ENCODE measurements around the gene TENM4. TPM values are rescaled to one million over a fixed set of nuclear protein-coding genes. Genes with fewer than 3 reads are reported as not detected.

The TENM4 gene
- total RNA-seq, 4 donors from 2014 or later: 0.02 to 0.82 (median 0.23) TPM

- intact Hi-C loops (cut with DNase I; ENCODE audit: low total_unique reads) (no loop called here), in situ Hi-C loops (cut with MboI; ENCODE audit: low sequenced_read_pairs in 4 of 4) (no loop called here)
- Histone ChIP-seq H3K27me3 (peaks cover 0 to 6% (median 5%) of the 10 kb centered on the region in 3 donors), H3K9me3 (no peaks in the 10 kb centered on the region), H3K36me3 (no peaks in the 10 kb centered on the region), H3K27ac (no peak overlapping the region), H3K4me3 (no peak overlapping the region), H3K4me1 (no peaks in the 10 kb centered on the region)
- DNase-seq (no peak), ATAC-seq (no peak)
- TF ChIP-seq CTCF (IDR thresholded peaks at IDR 0.05 in 4 of 5, conservative IDR thresholded peaks at IDR 0.05 in 1 of 5): no peak
- no peak for TF ChIP-seq POLR2A (IDR thresholded peaks at IDR 0.05)
Observed at GRCh38 chr11:79428406-79428805, 12.4 kb downstream of the TENM4 start.

- DNase-seq (no peak), ATAC-seq (no peak)
- no peaks in the 10 kb centered on the region for H3K36me3 ChIP-seq
- intact Hi-C loops (cut with DNase I; ENCODE audit: low total_unique reads) (no loop called here), in situ Hi-C loops (cut with MboI; ENCODE audit: low sequenced_read_pairs in 4 of 4) (no loop called here)
- no peak overlapping the region for H3K4me3 ChIP-seq
- no peak for TF ChIP-seq CTCF (IDR thresholded peaks at IDR 0.05 in 4 of 5, conservative IDR thresholded peaks at IDR 0.05 in 1 of 5)
- TF ChIP-seq POLR2A (IDR thresholded peaks at IDR 0.05): no peak
- H3K4me1 ChIP-seq: no peaks in the 10 kb centered on the region
- no peak overlapping the region for H3K27ac ChIP-seq
- H3K27me3 ChIP-seq: peaks cover 0 to under 1% (median under 1%) of the 10 kb centered on the region in 3 donors
- no peaks in the 10 kb centered on the region for H3K9me3 ChIP-seq
Observed at GRCh38 chr11:79427611-79428327, 13.1 kb downstream of the TENM4 start.

GRCh38 chr11:79427126-79427525, 13.7 kb downstream of the TENM4 start:
- H3K9me3 ChIP-seq: no peaks in the 10 kb centered on the region
- no peak for TF ChIP-seq POLR2A (IDR thresholded peaks at IDR 0.05)
- no peaks in the 10 kb centered on the region for H3K4me1 ChIP-seq
- ATAC-seq (no peak), DNase-seq (no peak)
- no peak overlapping the region for H3K4me3 ChIP-seq
- intact Hi-C loops (cut with DNase I; ENCODE audit: low total_unique reads) (no loop called here), in situ Hi-C loops (cut with MboI; ENCODE audit: low sequenced_read_pairs in 4 of 4) (no loop called here)
- H3K27me3 ChIP-seq: no peaks in the 10 kb centered on the region
- H3K27ac ChIP-seq: no peak overlapping the region
- H3K36me3 ChIP-seq: no peaks in the 10 kb centered on the region

GRCh38 chr11:79425463-79425862, 15.4 kb downstream of the TENM4 start:
- ATAC-seq (no peak), DNase-seq (no peak)
- H3K27me3 ChIP-seq: peaks cover 0 to under 1% (median 0%) of the 10 kb centered on the region in 3 donors
- intact Hi-C loops (cut with DNase I; ENCODE audit: low total_unique reads): no loop called here
- in situ Hi-C loops (cut with MboI; ENCODE audit: low sequenced_read_pairs in 4 of 4): no loop called here
- no peaks in the 10 kb centered on the region for H3K4me1 ChIP-seq
- no peak overlapping the region for H3K4me3 ChIP-seq
- TF ChIP-seq CTCF (IDR thresholded peaks at IDR 0.05 in 4 of 5, conservative IDR thresholded peaks at IDR 0.05 in 1 of 5): no peak
- no peak for TF ChIP-seq POLR2A (IDR thresholded peaks at IDR 0.05)
- no peak overlapping the region for H3K27ac ChIP-seq
- no peaks in the 10 kb centered on the region for H3K9me3 ChIP-seq
- no peaks in the 10 kb centered on the region for H3K36me3 ChIP-seq

- no peaks in the 10 kb centered on the region for H3K36me3 ChIP-seq
- H3K4me3 ChIP-seq: no peak overlapping the region
- no peak overlapping the region for H3K27ac ChIP-seq
- in situ Hi-C loops (cut with MboI; ENCODE audit: low sequenced_read_pairs in 4 of 4): no loop called here
- DNase-seq (no peak), ATAC-seq (no peak)
- H3K9me3 ChIP-seq: no peaks in the 10 kb centered on the region
- H3K27me3 ChIP-seq: peaks cover 0 to 5% (median 0%) of the 10 kb centered on the region in 3 donors
- intact Hi-C loops (cut with DNase I; ENCODE audit: low total_unique reads): no loop called here
- no peaks in the 10 kb centered on the region for H3K4me1 ChIP-seq
- no peak for TF ChIP-seq CTCF (IDR thresholded peaks at IDR 0.05 in 4 of 5, conservative IDR thresholded peaks at IDR 0.05 in 1 of 5)
- no peak for TF ChIP-seq POLR2A (IDR thresholded peaks at IDR 0.05)
Observed at GRCh38 chr11:79423736-79424135, 17.1 kb downstream of the TENM4 start.

Data from gastrocnemius medialis (tissue), 4 donors.